HG02938 (cell line): ENCODE measurements around the gene LAMA3.
"Not testable (repeated sequence)": the region's sequence is repeated elsewhere in the genome, so short reads cannot be mapped to it uniquely, and the experiment has no call there.

Experiments used
- ATAC-seq: cut with Tn5 transposase; IDR thresholded peaks from one replicate; pipeline ENCODE4 v1.9.1; 2021; ENCODE audit warnings: mild to moderate bottlenecking, moderate library complexity; ENCODE audit not compliant: unreplicated experiment

The LAMA3 gene

DNA sequence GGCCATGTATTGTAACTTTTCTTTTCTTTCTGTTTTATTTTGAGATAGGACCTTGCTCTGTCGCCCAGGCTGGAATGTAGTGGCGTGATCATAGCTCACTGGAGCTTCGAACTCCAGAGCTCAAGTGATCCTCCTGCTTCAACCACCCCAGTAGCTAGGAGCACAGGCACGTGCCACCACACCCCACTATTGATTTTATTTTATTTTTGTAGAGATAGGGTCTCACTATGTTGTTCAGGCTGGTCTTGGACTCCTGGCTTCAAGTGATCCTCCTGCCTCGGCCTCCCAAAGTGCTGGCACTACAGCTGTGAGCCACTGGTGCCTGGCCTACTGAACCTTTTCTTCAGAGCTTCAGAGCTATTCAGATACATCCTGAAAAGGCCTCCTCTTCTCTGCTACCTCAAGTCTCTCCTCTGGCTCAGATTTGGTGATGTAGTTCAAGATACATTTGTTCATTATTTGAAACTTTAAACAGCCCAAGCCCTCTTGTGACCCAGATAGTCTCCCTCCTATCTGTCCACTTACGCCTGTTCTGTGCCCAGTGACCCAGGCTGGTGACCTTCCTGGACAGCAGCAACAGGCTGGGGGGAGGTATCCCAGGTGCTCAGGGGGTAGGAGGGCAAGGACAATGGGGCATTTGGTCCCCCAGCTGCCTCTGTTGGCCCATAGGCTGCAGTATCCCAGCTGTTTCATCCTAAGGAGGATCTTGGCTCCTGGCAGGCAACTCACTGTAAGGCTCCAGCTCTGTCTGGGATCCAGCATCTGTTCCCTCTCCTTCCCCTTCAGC lies 38.6 kb downstream of the LAMA3 start:
- no peak for ATAC-seq

DNA sequence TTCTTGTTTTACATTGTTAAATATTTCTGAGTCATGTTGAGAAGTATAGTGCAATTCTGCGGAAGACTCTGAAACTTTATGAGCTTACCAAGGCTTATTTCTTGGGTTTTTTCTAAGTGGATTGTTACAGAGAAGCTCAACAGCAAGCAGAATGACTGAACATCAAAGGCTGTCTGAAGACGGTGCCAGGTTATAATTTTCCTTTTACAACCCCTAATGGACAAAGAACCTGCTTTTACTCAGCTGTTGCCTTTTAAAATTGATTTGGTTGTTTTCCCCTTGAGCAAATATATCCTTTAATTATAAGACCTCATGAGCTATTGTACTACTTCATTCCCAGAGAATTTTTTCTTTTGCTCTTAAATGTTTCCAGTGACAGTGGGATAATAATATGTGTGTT lies 41.6 kb downstream of the LAMA3 start:
- ATAC-seq, result no peak

- no peak for ATAC-seq
Measured at GRCh38 chr18:23731861-23732260, 42.6 kb downstream of the LAMA3 start.

DNA sequence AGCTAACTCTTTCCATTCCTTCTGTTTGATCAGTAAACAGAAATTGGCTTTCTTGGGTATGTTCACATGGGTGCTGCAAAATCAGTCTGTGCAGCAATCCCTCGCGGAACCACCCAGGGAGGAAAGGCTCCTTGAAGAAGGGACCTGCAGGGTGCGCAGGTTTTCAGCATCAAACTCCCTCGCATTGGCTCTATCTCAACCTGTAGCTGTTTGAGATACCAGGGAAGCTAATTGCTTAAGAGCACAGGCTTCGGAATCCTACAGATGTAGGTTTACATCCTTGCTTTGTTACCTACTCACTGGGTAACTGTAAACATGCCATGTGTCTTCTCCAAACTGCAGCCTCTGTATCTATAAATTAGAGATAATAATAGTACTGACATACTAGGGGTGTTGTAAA lies 43.2 kb downstream of the LAMA3 start:
- no peak for ATAC-seq

DNA sequence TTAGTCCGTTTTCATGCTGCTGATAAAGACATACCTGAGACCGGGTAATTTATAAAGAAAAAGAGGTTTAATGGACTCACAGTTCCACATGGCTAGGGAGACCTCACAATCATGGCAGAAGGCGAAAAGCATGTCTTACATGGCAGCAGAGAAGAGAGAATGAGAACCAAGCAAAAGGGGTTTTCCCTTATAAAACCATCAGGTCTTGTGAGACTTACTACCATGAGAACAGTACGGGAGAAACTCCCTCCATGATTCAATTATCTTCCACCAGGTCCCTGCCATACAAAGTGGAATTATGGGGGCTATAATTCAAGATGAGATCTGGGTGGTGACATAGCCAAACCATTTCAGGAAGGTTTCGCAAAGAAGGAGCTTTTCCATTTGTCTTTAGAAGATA lies 44.0 kb downstream of the LAMA3 start:
- not testable (repeated sequence) for ATAC-seq

DNA sequence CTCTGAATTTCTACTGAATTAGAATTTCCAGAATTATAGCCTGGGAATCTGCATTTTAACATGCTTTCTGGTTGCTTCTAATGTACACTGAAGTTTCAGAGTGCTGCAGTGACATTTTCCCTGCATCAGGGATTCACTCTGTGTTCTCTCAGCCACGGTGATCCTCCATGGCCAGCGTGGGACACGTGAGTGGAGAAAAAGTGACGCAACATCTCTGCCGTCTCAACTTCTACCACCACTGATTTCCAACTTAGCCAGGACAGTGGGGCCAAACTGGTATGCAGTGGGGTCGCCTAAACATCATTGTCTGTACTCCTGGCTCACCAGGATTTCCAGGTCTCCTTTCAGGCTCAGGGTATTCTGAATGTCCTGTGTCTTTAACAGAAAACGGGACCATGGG lies 44.6 kb downstream of the LAMA3 start:
- ATAC-seq, result no peak

GRCh38 chr18:23735021-23735464 lies 45.8 kb downstream of the LAMA3 start:
- ATAC-seq, result peak; percentile 81

- ATAC-seq, result no peak
Measured at GRCh38 chr18:23737578-23737977, 48.3 kb downstream of the LAMA3 start.

DNA sequence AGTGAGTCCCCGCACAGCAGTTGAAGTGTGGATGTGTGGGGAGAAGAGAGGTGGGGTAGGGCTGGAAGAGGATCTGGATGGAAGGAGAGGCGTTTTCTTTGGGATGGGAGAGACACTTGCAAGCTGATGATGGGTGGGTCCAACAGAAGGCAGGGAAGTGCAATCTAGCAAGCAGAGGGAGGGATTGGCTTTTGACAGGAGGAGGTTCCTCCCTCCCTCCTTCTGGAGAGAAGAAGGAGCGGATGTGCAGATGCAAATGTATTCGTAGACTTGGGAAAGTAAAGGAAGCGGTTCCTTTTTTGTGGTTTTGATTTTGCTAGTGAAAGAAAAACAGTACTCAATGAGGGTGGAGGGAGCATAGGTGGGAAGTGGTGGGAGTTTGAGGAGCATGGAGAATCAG lies 48.9 kb downstream of the LAMA3 start:
- ATAC-seq, result no peak

GRCh38 chr18:23738575-23738974 lies 49.3 kb downstream of the LAMA3 start:
- no peak for ATAC-seq

GRCh38 chr18:23740105-23740830 lies 51.0 kb downstream of the LAMA3 start:
- ATAC-seq, result no peak

DNA sequence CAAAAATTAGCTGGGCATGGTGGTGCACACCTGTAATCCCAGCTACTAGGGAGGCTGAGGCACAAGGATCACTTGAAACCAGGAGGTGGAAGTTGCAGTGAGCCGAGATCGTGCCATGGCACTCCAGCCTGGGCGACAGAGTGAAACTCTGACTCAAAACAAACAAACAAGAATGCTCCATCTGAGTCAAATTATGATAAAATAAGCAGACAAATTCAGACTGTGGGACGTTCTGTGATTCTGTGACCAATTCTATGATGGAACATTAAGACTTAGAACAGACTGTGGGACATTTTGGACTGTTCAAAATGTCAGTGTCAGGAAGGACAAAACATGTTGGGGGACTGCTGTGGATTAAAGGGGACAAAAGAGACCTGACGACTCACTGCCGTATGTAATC lies 52.7 kb downstream of the LAMA3 start:
- not testable (repeated sequence) for ATAC-seq

DNA sequence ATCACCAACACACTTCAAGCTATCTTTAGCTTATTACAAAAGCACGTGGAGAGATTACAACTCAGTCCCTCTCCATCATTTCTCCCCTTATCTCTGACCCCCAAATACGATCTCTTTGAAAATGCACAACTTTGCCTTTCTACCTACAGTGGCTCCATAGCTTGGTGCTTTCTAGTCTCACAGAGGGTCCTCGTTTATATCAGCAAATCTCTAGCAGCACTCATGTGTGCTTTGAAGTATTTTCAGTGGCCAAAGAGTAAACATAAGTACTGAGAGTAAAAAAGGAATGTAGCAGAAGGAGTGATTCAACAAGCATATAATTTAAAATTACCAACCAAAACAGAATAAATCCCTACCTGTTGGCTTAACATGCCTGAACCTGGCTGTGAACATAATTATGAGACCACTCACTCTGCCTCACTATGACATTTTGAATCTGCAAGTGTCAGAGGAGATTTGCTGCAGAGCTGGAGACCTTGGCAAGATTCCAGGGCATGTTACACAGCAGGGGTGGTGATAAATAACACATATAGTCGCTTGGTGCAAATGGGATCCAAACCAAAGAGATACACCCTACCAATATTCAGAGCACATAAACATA lies 54.6 kb downstream of the LAMA3 start:
- ATAC-seq, result no peak

- no peak for ATAC-seq
Measured at GRCh38 chr18:23745366-23745765, 56.1 kb downstream of the LAMA3 start.

GRCh38 chr18:23746851-23747250 lies 57.6 kb downstream of the LAMA3 start:
- no peak for ATAC-seq

DNA sequence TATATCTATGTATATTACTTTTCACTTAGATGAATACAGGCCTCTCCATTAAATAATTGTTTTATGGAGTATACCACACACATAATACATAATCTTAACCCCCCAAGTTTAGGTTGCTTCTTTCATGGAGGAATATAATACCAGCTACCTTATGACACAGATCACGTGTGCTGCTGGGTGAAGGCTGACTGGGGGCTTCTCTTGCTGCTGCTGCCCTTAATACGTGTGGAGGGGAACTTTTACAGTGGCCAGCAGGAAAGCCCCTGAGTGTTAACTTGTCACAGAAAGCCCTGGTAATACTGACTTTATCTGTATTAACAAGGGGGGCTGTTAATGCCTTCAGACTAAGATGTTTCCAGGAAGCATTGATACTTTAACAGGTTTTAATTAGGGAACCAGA lies 63.1 kb downstream of the LAMA3 start:
- ATAC-seq, result no peak

- ATAC-seq, result no peak
Measured at GRCh38 chr18:23752796-23753195, 63.5 kb downstream of the LAMA3 start.

DNA sequence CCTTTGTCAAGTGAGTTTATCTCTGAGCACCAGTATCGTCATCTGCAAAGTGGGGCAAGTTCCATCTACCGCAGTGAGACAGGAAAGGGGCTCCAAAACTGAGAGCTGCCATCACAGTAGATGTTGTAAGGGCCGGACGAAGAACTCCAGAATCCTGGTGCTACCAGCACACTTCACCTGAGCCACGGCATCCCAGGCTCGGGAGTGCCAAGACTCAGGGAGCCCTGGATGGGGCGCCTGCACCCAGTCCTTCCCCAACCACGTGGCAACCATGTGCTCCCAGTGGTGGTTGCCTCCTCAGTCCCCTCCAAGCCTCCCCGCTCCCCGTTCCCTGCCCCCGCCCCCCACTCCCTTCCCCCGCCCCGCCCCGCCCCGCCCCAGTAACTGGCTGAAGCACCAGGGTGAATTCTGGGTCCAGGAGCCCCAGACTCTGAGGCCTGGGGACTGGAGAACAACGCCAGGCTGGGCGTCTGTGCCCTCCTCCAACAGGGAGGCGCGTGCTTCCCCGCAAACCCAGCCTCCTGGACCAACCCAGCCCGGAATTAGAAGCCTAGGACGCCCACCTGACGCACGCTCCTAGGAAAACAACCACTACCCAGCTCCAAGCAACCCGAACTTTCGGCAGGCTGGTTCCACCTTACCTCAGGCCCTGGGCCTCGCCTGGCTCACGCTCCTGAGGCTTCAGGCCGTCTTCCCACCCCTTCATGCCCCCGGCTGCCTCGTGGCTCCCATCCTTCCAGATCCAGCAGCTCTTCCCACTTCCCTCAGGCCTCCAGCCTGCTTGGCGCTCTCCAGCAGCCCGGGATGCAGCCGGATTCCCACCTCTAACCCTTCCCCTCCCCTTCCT lies 67.6 kb downstream of the LAMA3 start:
- no peak for ATAC-seq

DNA sequence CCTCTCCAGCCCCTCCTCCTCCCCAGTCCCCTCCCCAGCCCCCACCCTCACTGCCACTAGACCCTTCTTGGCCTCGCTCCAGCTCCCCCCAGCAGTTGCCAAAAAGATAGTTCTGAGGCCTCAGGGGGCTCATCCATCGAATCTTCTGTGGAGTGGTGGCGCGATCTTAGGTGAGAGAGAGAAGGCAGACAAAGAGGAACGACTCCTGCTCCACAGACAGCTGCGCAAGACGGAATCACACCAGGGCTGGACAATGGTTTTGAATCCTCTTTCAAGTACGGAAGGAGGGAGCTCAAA lies 68.1 kb downstream of the LAMA3 start:
- no peak for ATAC-seq

DNA sequence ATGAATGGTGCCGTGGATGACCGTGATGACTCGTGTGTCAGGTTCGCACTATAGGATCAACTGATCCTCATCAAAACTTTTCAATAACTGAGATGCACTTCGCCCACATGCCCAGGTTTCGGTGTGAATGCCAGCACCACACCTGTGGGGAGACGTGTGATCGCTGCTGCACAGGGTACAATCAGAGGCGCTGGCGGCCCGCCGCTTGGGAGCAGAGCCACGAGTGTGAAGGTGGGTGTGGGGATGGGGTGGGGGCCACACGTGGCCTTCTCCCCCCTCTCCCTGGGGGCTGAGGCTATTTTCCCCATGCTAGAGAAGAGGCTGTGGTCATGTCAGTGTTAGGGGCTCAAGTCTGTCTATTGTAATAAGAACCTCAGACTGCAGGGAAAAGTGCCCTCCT lies 69.0 kb downstream of the LAMA3 start:
- ATAC-seq, result no peak

DNA sequence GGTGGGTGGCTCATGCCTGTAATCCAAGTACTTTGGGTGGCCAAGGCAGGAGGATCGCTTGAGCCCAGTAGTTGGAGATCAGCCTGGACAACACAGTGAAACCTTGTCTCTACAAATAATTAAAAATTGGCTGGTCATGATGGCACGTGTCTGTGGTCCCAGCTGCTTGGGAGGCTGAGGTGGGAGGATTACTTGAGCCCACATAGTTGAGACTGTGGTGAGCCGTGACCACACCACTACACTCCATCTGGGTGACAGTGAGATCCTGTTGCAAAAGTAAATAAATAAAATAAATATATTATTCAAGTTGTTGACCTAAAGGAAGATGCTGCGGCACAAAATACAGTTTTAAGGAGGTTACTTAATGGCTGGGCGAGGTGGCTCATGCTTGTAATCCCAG lies 72.7 kb downstream of the LAMA3 start:
- ATAC-seq, result no peak
